Measurements from ENCODE around the gene TRAPPC2L. TPM values are rescaled to one million over a fixed set of nuclear protein-coding genes. Genes with fewer than 3 reads are reported as not detected.

TRAPPC2L gene
- total RNA-seq (2022; extraction: Qiagen RNA extraction; ENCODE audit: low read depth): 99.5 to 121 TPM (median 109 TPM) in 5 replicates

GRCh38 chr16:88856828-88857727, at the start of gene TRAPPC2L, which contains the start of gene GALNS:
TSS of gene TRAPPC2L (plus strand) at chr16:88857127. CDS start at chr16:88857151, 24 bp downstream.
TSS of gene GALNS (minus strand) at chr16:88856947. CDS start at chr16:88856877, 70 bp downstream.

GRCh38 chr16:88811769-88812512, 45.0 kb upstream of the TRAPPC2L start, which contains the start of gene APRT:
TSS of gene APRT (minus strand) at chr16:88811928. CDS start at chr16:88811899, 29 bp downstream.

GRCh38 chr16:88866151-88866920, 9.4 kb downstream of the TRAPPC2L start, which contains the start of gene PABPN1L:
TSS of gene PABPN1L (minus strand) at chr16:88866660. CDS start at chr16:88866606, 54 bp downstream.

Other genes starting within 250 kb of the TRAPPC2L start
- gene IL17C, start 218.6 kb upstream of the TRAPPC2L start, total RNA-seq (2022; extraction: Qiagen RNA extraction; ENCODE audit: low read depth): not detected in 5 replicates
- 211 to 299 TPM (median 285 TPM) in 5 replicates for gene CYBA, start 206.1 kb upstream of the TRAPPC2L start, total RNA-seq (2022; extraction: Qiagen RNA extraction; ENCODE audit: low read depth)
- gene MVD, start 194.0 kb upstream of the TRAPPC2L start, total RNA-seq (2022; extraction: Qiagen RNA extraction; ENCODE audit: low read depth): 21.8 to 25.9 TPM (median 23.9 TPM) in 5 replicates
- 0.08 to 0.21 TPM (median 0.14 TPM) in 4 of 5 replicates, not detected in the other for gene SNAI3, start 170.6 kb upstream of the TRAPPC2L start, total RNA-seq (2022; extraction: Qiagen RNA extraction; ENCODE audit: low read depth)
- 10.9 to 19.8 TPM (median 16.0 TPM) in 5 replicates for gene RNF166, start 150.7 kb upstream of the TRAPPC2L start, total RNA-seq (2022; extraction: Qiagen RNA extraction; ENCODE audit: low read depth)
- 23.1 to 33.9 TPM (median 31.1 TPM) in 5 replicates for gene CTU2, start 150.6 kb upstream of the TRAPPC2L start, total RNA-seq (2022; extraction: Qiagen RNA extraction; ENCODE audit: low read depth)
- gene PIEZO1, start 71.9 kb upstream of the TRAPPC2L start, total RNA-seq (2022; extraction: Qiagen RNA extraction; ENCODE audit: low read depth): 101 to 160 TPM (median 136 TPM) in 5 replicates
- gene CDT1, start 53.3 kb upstream of the TRAPPC2L start, total RNA-seq (2022; extraction: Qiagen RNA extraction; ENCODE audit: low read depth): 26.1 to 35.8 TPM (median 33.5 TPM) in 5 replicates
- 285 to 417 TPM (median 377 TPM) in 5 replicates for gene APRT, start 45.2 kb upstream of the TRAPPC2L start, total RNA-seq (2022; extraction: Qiagen RNA extraction; ENCODE audit: low read depth)
- gene GALNS, start 180 bp upstream of the TRAPPC2L start, total RNA-seq (2022; extraction: Qiagen RNA extraction; ENCODE audit: low read depth): 34.8 to 50.0 TPM (median 48.7 TPM) in 5 replicates
- not detected in 5 replicates for gene PABPN1L, start 9.5 kb downstream of the TRAPPC2L start, total RNA-seq (2022; extraction: Qiagen RNA extraction; ENCODE audit: low read depth)
- 0.29 to 0.47 TPM (median 0.41 TPM) in 5 replicates for gene CBFA2T3, start 120.1 kb downstream of the TRAPPC2L start, total RNA-seq (2022; extraction: Qiagen RNA extraction; ENCODE audit: low read depth)
- gene ACSF3, start 236.7 kb downstream of the TRAPPC2L start, total RNA-seq (2022; extraction: Qiagen RNA extraction; ENCODE audit: low read depth): 16.4 to 20.2 TPM (median 18.7 TPM) in 5 replicates